Activated T-helper 1 cell treated with anti-CD3 and anti-CD28 coated beads, Interleukin-12 subunit alpha, Interleukin-12 subunit beta, Interleukin-2, Interleukin-4 antibody, amounts not matched to agents 30 ng/mL and 10 ng/mL and 1 ng/mL, durations not matched to agents 14 hours and 24 hours and 36 hours (primary cell): ENCODE measurements around the gene EREG. TPM values are rescaled to one million over a fixed set of nuclear protein-coding genes. Genes with fewer than 3 reads are reported as not detected.

Source experiments
- DNase-seq: peaks from one replicate; pipeline ENCODE4 v3.0.0; 2021; ENCODE audit warnings: low spot score
- H3K27ac Mint-ChIP-seq: one replicate; pipeline ENCODE4 v1.8.0; 2021; ENCODE audit warnings: mild to moderate bottlenecking, mixed read lengths
- H3K27me3 Mint-ChIP-seq: one replicate; pipeline ENCODE4 v1.8.0; 2022; ENCODE audit warnings: mild to moderate bottlenecking, moderate library complexity, mixed read lengths; ENCODE audit not compliant: insufficient read depth
- H3K36me3 Mint-ChIP-seq: one replicate; pipeline ENCODE4 v1.8.0; 2021; ENCODE audit warnings: low read depth, mixed read lengths
- H3K4me1 Mint-ChIP-seq: one replicate; pipeline ENCODE4 v1.8.0; 2021; ENCODE audit warnings: low read depth, mixed read lengths
- H3K4me3 Mint-ChIP-seq: one replicate; pipeline ENCODE4 v1.8.0; 2021; ENCODE audit warnings: mild to moderate bottlenecking, moderate library complexity, mixed read lengths
- H3K9me3 Mint-ChIP-seq: one replicate; pipeline ENCODE4 v1.8.0; 2021; ENCODE audit warnings: mixed read lengths
- intact Hi-C: fragments of 100-400 bp; cut with micrococcal nuclease; formaldehyde crosslinking; loops from one replicate; pipeline ENCODE4 v1.15.1; 2024
- total RNA-seq: library from RNA; stranded (reverse); gene quantifications from 2 replicates; pipeline ENCODE4 v1.2.3, GENCODE V29; 2022

The EREG gene, protein sequence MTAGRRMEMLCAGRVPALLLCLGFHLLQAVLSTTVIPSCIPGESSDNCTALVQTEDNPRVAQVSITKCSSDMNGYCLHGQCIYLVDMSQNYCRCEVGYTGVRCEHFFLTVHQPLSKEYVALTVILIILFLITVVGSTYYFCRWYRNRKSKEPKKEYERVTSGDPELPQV
- not detected in 2 replicates for total RNA-seq

DNA sequence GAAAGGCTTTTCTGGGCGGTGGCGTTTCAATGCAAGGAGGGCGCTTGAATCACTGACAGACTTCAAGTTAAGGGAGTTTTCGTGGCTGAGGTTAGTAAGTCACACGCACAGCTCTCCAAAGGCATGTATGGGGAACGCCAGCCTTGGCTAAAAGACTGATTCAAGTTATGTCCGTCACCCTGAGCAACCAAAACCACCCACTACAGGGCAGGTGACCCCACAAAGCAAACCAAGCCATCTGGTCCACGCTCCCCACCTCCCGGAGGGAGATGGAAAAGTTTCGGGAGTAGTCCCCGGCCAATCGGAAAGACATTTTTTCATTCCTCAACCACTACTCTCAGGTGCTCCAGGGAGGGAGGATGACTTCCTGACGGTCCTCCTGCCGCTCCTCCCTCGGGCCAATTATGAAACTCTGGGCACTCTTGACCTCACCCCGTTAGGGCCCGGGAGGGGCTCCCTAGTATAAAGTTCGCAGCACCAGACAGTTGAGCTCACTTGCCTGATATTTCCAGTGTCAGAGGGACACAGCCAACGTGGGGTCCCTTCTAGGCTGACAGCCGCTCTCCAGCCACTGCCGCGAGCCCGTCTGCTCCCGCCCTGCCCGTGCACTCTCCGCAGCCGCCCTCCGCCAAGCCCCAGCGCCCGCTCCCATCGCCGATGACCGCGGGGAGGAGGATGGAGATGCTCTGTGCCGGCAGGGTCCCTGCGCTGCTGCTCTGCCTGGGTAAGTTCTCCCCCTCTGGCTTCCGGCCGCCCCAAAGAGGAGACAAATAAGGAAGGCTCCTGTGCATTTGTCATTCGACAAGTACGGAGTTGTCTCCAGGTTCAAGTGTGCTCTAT is at the start of gene EREG:
EREG (plus strand) TSS at position 494 of the 840 bp plus-strand sequence; CDS start at position 658, 164 bp downstream.
- H3K9me3 Mint-ChIP-seq, result no peaks in the 10 kb centered on the region
- peak; percentile 0 for DNase-seq
- H3K27me3 Mint-ChIP-seq, result peaks cover 35% of the 10 kb centered on the region
- H3K27ac Mint-ChIP-seq, result peak within 1 kb of the TSS; percentile 30
- H3K4me1 Mint-ChIP-seq, result peaks cover 7% of the 10 kb centered on the region
- H3K36me3 Mint-ChIP-seq, result no peaks in the 10 kb centered on the region
- peak within 1 kb of the TSS; percentile 71 for H3K4me3 Mint-ChIP-seq
- intact Hi-C loops, result no loop called here

DNA sequence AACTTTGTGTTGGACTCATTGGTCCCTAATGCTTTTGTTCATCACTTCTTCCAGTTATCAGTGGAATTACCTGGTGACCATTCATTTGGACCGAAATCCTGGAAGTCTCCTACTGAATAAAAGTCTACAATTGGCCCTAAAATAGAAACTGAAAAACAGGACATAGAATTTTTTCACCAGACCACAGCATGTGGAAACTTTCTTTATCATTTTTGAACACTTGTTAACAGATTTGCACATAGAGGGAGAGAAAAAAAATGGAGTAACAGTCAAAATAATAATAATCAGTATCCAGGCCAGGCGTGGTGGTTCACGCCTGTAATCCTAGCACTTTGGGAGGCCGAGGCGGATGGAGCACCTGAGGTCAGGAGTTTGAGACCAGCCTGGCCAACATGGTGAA is 49.6 kb upstream of the EREG start:
- Mint-ChIP-seq H3K4me1 (no peaks in the 10 kb centered on the region), H3K27ac (no peak overlapping the region), H3K9me3 (no peaks in the 10 kb centered on the region), H3K4me3 (no peak overlapping the region), H3K27me3 (peaks cover 7% of the 10 kb centered on the region), H3K36me3 (no peaks in the 10 kb centered on the region)
- intact Hi-C loops, result no loop called here
- no peak for DNase-seq

DNA sequence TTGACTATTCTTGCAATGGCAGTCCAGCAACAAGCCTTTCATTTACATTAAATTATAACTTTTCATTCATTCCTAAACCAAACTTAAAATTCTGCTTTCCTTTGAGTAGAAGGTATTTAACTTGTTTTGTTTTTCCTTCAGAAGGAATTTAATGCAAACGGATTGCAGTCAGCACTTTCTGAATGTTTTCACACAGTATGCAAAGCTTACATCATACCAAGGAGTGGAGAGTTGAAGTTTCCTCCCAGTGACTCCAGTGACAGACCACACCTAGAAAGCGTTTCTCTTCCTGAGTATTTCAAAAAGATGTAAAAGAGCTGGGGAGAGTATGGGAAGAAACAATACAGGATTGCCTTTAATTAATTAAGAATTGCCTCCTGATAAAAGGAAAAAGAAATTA is 48.5 kb upstream of the EREG start:
- H3K36me3 Mint-ChIP-seq, result no peaks in the 10 kb centered on the region
- H3K4me3 Mint-ChIP-seq, result no peak overlapping the region
- no peaks in the 10 kb centered on the region for H3K4me1 Mint-ChIP-seq
- no peaks in the 10 kb centered on the region for H3K9me3 Mint-ChIP-seq
- peaks cover 11% of the 10 kb centered on the region for H3K27me3 Mint-ChIP-seq
- intact Hi-C loops, result no loop called here
- no peak overlapping the region for H3K27ac Mint-ChIP-seq
- DNase-seq, result no peak

DNA sequence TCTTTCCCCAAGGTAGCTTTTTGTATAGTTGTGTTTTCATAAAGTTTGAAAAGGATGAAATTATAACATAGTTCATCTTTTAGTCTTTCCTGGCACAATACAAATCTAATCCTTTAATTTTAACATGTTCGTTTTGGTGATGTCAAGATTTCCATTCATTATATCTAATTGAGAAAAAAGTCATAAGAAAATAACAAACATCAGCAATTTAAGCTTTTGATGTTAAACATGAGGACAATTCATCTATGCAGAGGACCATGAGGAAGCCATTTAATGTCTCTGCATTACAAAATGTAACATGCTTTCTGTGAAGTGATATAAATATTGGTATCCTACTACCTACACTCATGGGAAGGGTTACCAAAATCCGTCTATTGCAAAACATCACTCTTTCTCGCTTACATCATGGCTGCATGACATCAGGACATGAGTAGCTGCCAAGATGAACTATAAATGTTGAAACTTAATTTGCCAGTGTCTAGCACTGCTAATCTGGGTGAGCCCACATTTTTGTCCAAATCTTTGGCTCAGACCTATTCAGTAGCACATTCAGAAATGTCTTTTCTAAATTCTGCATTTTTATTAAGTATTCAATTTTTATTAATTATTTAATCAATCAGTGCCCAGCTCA is 47.2 kb upstream of the EREG start:
- DNase-seq, result no peak
- Mint-ChIP-seq H3K4me1 (no peaks in the 10 kb centered on the region), H3K4me3 (no peak overlapping the region), H3K36me3 (no peaks in the 10 kb centered on the region), H3K27ac (no peak overlapping the region), H3K9me3 (no peaks in the 10 kb centered on the region), H3K27me3 (peaks cover 11% of the 10 kb centered on the region)
- intact Hi-C loops, result no loop called here

DNA sequence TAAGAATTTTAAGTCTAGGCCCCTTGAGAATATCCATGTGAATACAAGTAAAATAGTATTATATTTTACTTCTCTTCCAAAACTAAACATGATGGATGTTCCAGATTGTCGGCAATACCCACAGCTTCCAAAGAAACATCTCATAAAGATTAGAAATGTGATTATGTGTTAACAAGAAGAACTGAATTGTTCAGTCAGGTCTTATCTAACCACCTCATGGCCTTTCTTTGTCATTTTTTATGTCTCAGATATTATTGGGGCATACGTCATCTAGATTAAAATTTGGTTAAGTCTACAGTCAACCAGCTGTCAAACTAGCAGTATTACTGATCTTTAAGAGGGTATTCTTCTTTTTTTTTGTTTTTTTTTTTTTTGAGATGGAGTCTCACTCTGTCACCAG is 46.7 kb upstream of the EREG start:
- H3K27ac Mint-ChIP-seq, result no peak overlapping the region
- DNase-seq, result no peak
- no peaks in the 10 kb centered on the region for H3K4me1 Mint-ChIP-seq
- intact Hi-C loops, result no loop called here
- H3K9me3 Mint-ChIP-seq, result no peaks in the 10 kb centered on the region
- peaks cover 13% of the 10 kb centered on the region for H3K27me3 Mint-ChIP-seq
- no peaks in the 10 kb centered on the region for H3K36me3 Mint-ChIP-seq
- H3K4me3 Mint-ChIP-seq, result no peak overlapping the region

DNA sequence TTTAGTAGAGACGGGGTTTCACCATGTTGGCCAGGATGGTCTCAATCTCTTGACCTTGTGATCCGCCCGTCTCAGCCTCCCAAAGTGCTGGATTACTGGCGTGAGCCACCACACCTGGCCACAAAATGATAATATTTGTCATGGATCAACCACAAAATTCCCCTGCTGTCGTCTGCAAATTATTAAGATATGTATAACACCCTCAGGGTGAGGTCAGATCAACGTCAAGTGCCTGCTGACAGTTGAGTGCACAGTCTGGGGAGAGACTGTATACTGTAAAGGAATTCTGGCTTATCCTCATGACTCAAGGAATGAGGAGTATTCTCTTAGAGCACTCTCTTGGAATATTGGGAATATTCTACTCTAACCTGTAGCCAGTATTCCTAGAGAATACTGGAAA is 45.5 kb upstream of the EREG start:
- Mint-ChIP-seq H3K27ac (no peak overlapping the region), H3K36me3 (no peaks in the 10 kb centered on the region), H3K9me3 (no peaks in the 10 kb centered on the region), H3K4me3 (no peak overlapping the region), H3K4me1 (no peaks in the 10 kb centered on the region), H3K27me3 (peaks cover 12% of the 10 kb centered on the region)
- DNase-seq, result no peak
- intact Hi-C loops, result no loop called here

DNA sequence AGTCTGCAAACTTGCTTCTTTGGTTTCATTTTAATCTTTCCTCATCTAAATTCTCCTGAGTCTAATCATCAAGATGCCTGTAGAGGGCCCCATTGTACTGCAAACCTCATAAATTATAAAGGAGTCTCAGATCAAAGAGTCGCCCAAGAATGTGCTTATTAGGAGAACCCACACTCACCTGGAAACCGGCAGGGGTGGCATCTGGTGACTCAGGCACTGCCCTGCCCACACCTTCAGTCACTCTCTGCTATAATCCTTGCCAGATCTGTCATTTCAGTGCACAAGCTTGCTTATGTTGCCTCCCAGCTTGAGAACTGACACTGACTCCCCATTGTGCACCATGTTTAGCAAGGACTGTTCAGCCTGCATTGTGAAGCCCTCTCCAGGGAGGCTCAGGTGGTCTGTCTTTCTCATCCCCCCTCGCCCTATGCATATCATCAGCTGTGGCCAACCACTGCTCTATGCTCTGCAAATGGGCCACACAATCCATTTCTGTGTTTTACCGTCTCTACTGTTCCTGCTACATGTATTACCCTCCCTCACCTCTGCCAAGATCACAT is 44.3 kb upstream of the EREG start:
- H3K9me3 Mint-ChIP-seq, result no peaks in the 10 kb centered on the region
- H3K36me3 Mint-ChIP-seq, result no peaks in the 10 kb centered on the region
- H3K27me3 Mint-ChIP-seq, result peaks cover 14% of the 10 kb centered on the region
- H3K27ac Mint-ChIP-seq, result no peak overlapping the region
- no peaks in the 10 kb centered on the region for H3K4me1 Mint-ChIP-seq
- no peak for DNase-seq
- intact Hi-C loops, result loop anchor here (1.0 to 5.0 kb wide), 5 partner anchors 127 to 355 kb away; partner anchors contain the start of gene AREG
- H3K4me3 Mint-ChIP-seq, result no peak overlapping the region

DNA sequence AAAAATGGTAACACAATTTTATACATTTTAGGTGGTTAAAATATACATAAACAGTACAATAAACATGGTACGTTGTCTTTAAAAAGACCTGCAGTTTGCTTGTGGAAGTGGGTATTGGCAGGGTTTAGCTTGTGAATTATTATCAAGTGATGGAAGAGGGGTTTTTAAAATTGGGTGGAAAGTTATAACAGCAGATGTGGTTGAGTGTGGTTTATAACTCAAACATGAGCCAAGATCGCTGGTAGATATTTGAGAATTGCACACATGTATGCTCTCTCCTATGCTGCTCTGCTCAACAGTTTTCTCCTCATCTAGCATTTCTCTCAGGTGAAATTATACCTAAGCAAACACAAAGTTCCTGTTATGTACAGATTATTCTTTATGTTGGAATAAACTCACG is 42.6 kb upstream of the EREG start:
- no peaks in the 10 kb centered on the region for H3K9me3 Mint-ChIP-seq
- no peaks in the 10 kb centered on the region for H3K36me3 Mint-ChIP-seq
- H3K4me3 Mint-ChIP-seq, result no peak overlapping the region
- no peak overlapping the region for H3K27ac Mint-ChIP-seq
- H3K4me1 Mint-ChIP-seq, result no peaks in the 10 kb centered on the region
- peaks cover 14% of the 10 kb centered on the region for H3K27me3 Mint-ChIP-seq
- no peak for DNase-seq
- intact Hi-C loops, result loop anchor here (5.0 kb wide), 2 partner anchors 125 to 210 kb away; partner anchors contain the start of gene AREG

DNA sequence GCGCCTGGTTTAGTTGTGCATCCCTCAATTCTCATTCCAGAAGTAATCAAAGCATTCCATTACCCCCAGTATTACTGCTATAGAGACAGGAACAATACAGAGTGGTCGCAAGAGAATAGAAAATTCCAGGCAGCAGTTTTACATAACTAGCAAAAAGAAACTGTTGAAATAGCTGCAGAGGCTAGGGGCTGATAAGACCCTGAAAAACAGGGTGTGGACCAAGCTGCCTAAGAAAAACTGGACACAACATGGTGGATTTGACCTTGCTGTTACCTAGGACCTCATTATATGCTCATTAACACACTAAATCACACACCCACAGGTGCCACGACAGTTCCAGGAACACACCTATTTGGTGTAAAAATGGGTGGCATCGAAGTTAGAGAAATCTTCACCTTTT is 41.3 kb upstream of the EREG start:
- intact Hi-C loops, result loop anchor here (5.0 kb wide), 2 partner anchors 124 to 209 kb away; partner anchors contain the start of gene AREG
- H3K9me3 Mint-ChIP-seq, result no peaks in the 10 kb centered on the region
- H3K27me3 Mint-ChIP-seq, result peaks cover 14% of the 10 kb centered on the region
- no peak for DNase-seq
- no peak overlapping the region for H3K27ac Mint-ChIP-seq
- H3K36me3 Mint-ChIP-seq, result no peaks in the 10 kb centered on the region
- no peaks in the 10 kb centered on the region for H3K4me1 Mint-ChIP-seq
- H3K4me3 Mint-ChIP-seq, result no peak overlapping the region

DNA sequence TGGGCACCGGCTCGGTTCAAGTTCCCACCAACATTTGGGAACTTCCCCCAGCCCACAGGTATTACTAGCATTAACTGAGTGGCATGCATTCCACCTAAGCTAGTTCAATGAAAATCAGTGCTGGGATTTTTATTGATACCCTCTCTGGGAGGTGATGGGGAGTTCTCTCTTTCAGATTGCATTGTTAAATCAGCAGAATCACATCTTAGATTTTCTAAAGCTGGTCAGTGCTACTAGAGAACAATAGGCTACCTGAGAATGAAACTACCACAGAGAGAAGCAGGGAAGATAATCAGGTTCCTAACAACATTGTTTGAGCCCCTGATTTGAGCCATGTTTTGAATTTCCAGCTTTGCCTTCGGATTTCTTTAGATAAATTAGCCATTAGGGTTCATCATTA is 40.7 kb upstream of the EREG start:
- intact Hi-C loops, result loop anchor here (5.0 kb wide), 2 partner anchors 123 to 208 kb away; partner anchors contain the start of gene AREG
- H3K27me3 Mint-ChIP-seq, result peaks cover 14% of the 10 kb centered on the region
- no peak overlapping the region for H3K27ac Mint-ChIP-seq
- no peaks in the 10 kb centered on the region for H3K9me3 Mint-ChIP-seq
- no peak for DNase-seq
- no peak overlapping the region for H3K4me3 Mint-ChIP-seq
- H3K36me3 Mint-ChIP-seq, result no peaks in the 10 kb centered on the region
- no peaks in the 10 kb centered on the region for H3K4me1 Mint-ChIP-seq

DNA sequence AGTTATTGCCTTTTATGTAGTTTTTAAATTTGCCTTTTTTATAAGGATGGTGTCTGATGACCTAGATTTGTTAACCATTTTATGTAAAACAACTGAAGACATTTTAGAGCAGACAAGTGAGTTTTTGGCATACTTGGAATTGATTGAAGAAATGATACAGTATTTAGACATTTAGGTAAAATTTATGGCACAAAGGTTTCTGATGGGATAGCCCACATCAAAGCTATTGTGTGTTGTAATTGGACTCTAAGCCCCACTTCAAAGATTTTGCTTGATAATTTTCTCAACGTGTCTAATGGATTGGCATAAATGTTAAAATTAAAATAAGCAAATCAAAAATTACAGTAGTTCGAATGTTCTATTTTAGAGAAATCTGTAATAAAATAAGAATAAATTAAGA is 39.1 kb upstream of the EREG start:
- Mint-ChIP-seq H3K4me1 (no peaks in the 10 kb centered on the region), H3K27me3 (peaks cover 11% of the 10 kb centered on the region), H3K27ac (no peak overlapping the region), H3K9me3 (no peaks in the 10 kb centered on the region), H3K36me3 (no peaks in the 10 kb centered on the region), H3K4me3 (no peak overlapping the region)
- intact Hi-C loops, result no loop called here
- DNase-seq, result no peak

DNA sequence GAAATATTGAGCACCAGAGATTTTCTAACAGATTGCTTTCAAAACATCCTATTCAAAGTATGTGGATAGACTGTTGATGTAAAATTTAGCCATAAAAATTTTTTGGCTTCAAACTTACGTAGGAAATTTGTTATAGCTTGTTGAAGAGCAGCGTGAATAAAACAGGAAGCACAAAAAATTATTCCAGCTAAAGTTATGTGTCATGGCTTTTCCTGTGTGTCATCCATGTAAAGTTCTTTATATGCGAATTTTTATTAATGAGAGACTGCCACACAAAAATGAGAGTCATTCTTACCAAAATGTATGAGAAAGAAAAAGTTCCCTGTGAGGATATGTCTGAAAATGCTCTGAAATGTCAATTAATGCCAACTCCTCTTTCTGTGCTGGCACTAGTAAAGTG is 37.2 kb upstream of the EREG start:
- no peak overlapping the region for H3K27ac Mint-ChIP-seq
- no peak for DNase-seq
- H3K4me3 Mint-ChIP-seq, result no peak overlapping the region
- intact Hi-C loops, result no loop called here
- peaks cover 10% of the 10 kb centered on the region for H3K27me3 Mint-ChIP-seq
- H3K9me3 Mint-ChIP-seq, result no peaks in the 10 kb centered on the region
- H3K4me1 Mint-ChIP-seq, result no peaks in the 10 kb centered on the region
- no peaks in the 10 kb centered on the region for H3K36me3 Mint-ChIP-seq

DNA sequence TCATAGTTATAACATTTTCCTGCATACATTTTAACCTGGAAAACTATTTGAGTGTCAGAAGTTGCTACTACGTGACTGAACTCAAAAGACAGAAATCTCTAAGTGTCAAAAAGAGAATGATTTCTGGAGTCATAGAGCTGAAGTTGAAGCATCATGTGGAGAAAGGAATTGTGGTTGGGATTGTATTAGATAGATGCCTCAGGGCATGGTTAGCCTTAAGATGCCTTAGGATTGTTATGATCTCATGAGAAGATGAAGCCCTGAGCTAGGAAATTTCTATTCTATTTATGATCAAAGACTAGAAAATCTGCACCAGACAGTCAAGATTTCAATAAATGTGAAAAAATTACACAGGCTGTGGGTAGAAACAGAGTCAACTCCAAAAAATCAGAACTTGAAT is 36.4 kb upstream of the EREG start:
- no peak overlapping the region for H3K27ac Mint-ChIP-seq
- intact Hi-C loops, result no loop called here
- DNase-seq, result no peak

More for the DNA sequence above, 36.4 kb upstream of the EREG start:
- Mint-ChIP-seq H3K4me3 (no peak overlapping the region), H3K9me3 (no peaks in the 10 kb centered on the region), H3K4me1 (no peaks in the 10 kb centered on the region), H3K27me3 (peaks cover 6% of the 10 kb centered on the region), H3K36me3 (no peaks in the 10 kb centered on the region)
